HG02973 (cell line): ENCODE data around the gene SDR9C7.
"Not testable (repeated sequence)": the region's sequence is repeated elsewhere in the genome, so short reads cannot be mapped to it uniquely, and the experiment has no call there.

ENCODE experiments used
- ATAC-seq: cut with Tn5 transposase; IDR thresholded peaks from one replicate; pipeline ENCODE4 v1.9.1; 2021; ENCODE audit warnings: moderate library complexity; ENCODE audit not compliant: unreplicated experiment

The SDR9C7 gene

DNA sequence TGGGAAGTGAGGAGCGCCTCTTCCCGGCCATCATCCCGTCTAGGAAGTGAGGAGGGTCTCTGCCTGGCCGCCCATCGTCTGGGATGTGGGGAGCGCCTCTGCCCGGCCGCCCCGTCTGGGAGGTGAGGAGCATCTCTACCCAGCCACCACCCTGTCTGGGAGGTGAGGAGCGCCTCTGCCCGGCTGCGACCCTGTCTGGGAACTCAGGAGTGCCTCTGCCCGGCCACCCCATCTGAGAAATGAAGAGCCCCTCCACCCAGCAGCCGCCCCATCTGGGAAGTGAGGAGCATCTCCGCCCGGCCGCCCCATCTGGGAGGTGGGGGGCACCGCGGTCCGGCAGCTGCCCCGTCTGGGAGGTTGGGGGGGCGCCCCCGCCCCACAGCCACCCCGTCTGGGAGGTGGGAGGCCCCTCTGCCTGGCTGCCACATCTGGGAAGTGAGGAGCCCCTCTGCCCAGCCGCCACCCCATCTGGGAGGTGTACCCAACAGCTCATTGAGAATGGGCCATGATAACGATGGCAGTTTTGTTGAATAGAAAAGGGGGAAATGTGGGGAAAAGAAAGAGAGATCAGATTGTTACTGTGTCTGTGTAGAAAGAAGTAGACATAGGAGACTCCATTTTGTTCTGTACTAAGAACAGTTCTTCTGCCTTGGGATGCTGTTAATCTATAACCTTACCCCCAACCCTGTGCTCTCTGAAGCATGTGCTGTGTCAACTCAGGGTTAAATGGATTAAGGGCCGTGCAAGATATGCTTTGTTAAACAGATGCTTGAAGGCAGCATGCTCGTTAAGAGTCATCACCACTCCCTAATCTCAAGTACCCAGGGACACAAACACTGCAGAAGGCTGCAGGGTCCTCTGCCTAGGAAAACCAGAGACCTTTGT, 54.7 kb downstream of the SDR9C7 start:
- not testable (repeated sequence) for ATAC-seq

DNA sequence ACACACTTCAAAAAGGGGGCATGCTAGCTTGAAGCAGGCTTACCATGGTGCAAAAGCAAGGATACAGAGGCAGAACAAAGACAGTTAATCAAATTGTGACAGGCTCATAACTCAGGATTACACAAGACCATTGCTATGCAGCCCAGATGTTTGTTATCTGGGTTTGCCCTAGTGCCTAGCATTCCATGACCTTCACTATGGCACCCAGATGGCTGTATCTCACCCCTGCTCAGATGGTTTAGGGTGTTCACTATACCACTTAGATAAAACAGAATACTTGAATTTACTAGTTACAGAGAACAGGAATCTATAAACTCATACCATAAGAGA, 56.2 kb downstream of the SDR9C7 start:
- ATAC-seq, result no peak

DNA sequence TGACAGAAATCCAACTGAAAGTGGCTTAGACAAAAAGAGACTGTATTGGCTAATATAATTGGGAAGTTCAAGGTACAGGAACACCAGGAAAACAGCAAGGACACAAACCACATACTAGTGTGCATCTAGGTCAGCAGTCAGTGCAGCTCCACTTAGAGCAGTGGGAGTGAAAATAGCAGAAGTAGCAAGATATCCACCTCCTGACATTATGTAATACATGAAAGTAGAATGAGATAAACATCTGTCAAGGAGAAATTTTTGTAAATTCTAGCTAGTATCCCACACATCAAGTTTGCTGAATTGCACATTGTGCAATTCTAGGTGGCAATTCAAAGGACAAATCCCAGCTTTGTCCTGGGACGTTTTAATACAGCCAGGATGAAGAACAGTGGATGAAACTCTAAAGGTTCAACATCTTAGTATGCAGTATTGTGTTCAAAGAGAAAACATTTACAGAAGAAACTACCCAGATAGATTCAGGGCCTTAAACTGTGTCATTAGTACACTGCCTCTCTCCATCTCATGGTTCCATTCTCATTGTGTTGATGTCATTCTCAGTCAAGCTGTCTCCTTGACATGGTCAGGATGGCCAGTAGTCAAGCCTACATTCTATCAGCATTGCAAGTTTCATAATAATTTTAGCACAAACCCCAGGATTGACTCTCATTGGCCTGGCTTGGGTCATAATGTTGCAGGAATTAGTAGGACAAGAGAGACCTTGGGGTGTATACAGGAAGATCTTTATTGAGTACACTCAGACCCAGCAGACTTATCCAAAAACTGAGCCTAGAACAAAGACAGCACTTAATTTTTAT, 56.8 kb downstream of the SDR9C7 start:
- no peak for ATAC-seq

DNA sequence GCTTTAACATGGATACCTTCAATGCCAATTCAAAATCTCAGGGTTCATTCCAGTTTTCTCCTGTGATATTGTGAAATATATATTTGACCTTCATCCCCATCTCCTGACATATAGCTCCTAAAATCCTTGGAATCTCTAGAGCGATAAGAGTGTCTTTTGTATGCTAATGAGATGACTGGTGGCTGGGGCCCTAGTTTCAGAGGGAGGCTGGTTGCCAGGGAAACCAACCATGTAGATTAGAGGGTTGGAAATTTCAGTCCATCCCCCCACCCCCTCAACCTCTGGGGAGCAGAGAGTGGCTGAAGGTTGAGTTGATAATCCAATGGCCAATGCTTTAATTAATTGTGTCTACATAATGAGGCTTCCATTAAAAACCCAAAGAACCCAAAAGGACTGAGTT, 59.4 kb downstream of the SDR9C7 start:
- ATAC-seq, result no peak

DNA sequence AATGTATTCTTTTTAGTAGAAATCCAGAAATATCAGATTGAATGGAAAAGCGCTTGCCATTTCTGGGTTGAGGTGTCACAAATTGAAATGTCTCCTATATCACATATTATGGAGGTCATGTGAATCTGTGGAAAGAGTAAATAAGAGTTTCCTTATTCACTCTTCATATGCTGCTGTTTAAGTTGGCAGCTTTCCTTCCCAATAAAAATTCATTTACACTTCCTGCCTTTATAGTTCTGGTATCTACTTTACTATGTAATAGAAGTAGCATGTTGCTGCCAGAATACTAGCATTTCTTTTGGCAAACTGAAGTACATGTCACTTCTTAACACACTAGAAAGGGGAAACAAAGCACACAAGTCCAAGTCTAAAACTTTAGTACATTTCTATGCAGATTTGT, 60.8 kb downstream of the SDR9C7 start:
- ATAC-seq, result no peak
